Thyroid gland (tissue), 4 donors: Measurements from ENCODE around the gene AGT. TPM values are rescaled to one million over a fixed set of nuclear protein-coding genes. Genes with fewer than 3 reads are reported as not detected.
"Not testable (repeated sequence)": the region's sequence is repeated elsewhere in the genome, so short reads cannot be mapped to it uniquely, and the experiment has no call there.

ENCODE experiments used
- DNase-seq, 2 donors: peaks; one replicate each; pipeline ENCODE4 v3.0.0-alpha.2; 2019
- H3K27ac ChIP-seq, 3 donors: fragments of 200-600 bp; sonication (generic); 1 replicate in 2 of 3; 2 replicates in 1 of 3; pipeline ENCODE4 v1.5.1; 2016 to 2019; ENCODE audit warnings: mild to moderate bottlenecking in 1 of 3, moderate library complexity in 1 of 3
- H3K27me3 ChIP-seq: fragments of 200-600 bp; sonication (generic); one replicate; pipeline ENCODE4 v1.5.1; 2019
- H3K36me3 ChIP-seq, 2 donors: fragments of 200-600 bp; sonication (generic); one replicate each; pipeline ENCODE4 v1.5.1; 2016 to 2019
- H3K4me1 ChIP-seq, 2 donors: fragments of 200-600 bp; sonication (generic); one replicate each; pipeline ENCODE4 v1.5.1; 2017 to 2019
- H3K4me3 ChIP-seq, 3 donors: fragments of 200-600 bp; sonication (generic); replicated peaks in 1 of 3; 1 replicate in 2 of 3; 2 replicates in 1 of 3; pipeline ENCODE4 v1.5.1; 2016; ENCODE audit warnings: mild to moderate bottlenecking in 1 of 3
- H3K9me3 ChIP-seq: fragments of 200-600 bp; sonication (generic); one replicate; pipeline ENCODE4 v1.5.1; 2017
- CTCF ChIP-seq, 6 experiments: fragments of 200-600 bp in 3 of 6; fragments of 450-650 bp in 3 of 6; sonication (generic) in 3 of 6; IDR thresholded peaks; one replicate each; pipeline ENCODE4 v1.5.1; 2016 to 2019; ENCODE audit warnings: antibody characterized with exemption in 6 of 6, mild to moderate bottlenecking in 2 of 6, inconsistent platforms in 1 of 6, moderate library complexity in 1 of 6
- POLR2A ChIP-seq, 2 donors: fragments of 450-650 bp; IDR thresholded peaks; one replicate each; pipeline ENCODE4 v1.6.1; 2017; ENCODE audit warnings: antibody characterized with exemption in 2 of 2, mild to moderate bottlenecking in 2 of 2, moderate library complexity in 1 of 2
- WGBS, 2 donors: methylation state at CpG; one replicate each; pipeline ENCODE4 v1.1.5; 2017; 5-methylcytosine and 5-hydroxymethylcytosine counted together
- intact Hi-C: fragments of 100-400 bp; cut with DNase I; formaldehyde crosslinking; loops from one replicate; pipeline ENCODE4 v1.15.1; 2023
- total RNA-seq, 4 donors: library from RNA; depleted of rRNA; stranded (reverse); fragments of >200 nt; gene quantifications; one replicate each; pipeline ENCODE4 v1.2.3, GENCODE V29; 2016

AGT gene
- total RNA-seq, 4 donors from 2014 or later, result 4.0 to 14.4 (median 8.7) TPM

GRCh38 chr1:230669543-230669942 lies 44.4 kb downstream of the AGT start:
- H3K9me3 ChIP-seq, result no peaks in the 10 kb centered on the region
- no peaks in the 10 kb centered on the region for H3K27me3 ChIP-seq
- H3K36me3 ChIP-seq, result peaks cover 62 to 69% of the 10 kb centered on the region in 2 donors
- intact Hi-C loops, result no loop called here
- no peak for DNase-seq
- WGBS, 2 donors, result 92 to 93% methylated on average over 8 of the region's 8 CpGs
- TF ChIP-seq POLR2A (IDR thresholded peaks at IDR 0.05), result no peak
- no peak for TF ChIP-seq CTCF (IDR thresholded peaks at IDR 0.05)
- no peak overlapping the region for H3K4me3 ChIP-seq
- H3K4me1 ChIP-seq, result no peaks in the 10 kb centered on the region
- H3K27ac ChIP-seq, result no peak overlapping the region

- no peak overlapping the region for H3K4me3 ChIP-seq
- WGBS, 2 donors, result 95% methylated on average over 6 of the region's 6 CpGs
- TF ChIP-seq CTCF (IDR thresholded peaks at IDR 0.05) (no peak), POLR2A (IDR thresholded peaks at IDR 0.05) (no peak)
- no peaks in the 10 kb centered on the region for H3K27me3 ChIP-seq
- H3K27ac ChIP-seq, result no peak overlapping the region
- no peak for DNase-seq
- H3K4me1 ChIP-seq, result no peaks in the 10 kb centered on the region
- H3K36me3 ChIP-seq, result peaks cover 63 to 68% of the 10 kb centered on the region in 2 donors
- intact Hi-C loops, result no loop called here
- H3K9me3 ChIP-seq, result no peaks in the 10 kb centered on the region
Observed at GRCh38 chr1:230668227-230668626, 45.7 kb downstream of the AGT start.

GRCh38 chr1:230661976-230662375 lies 51.9 kb downstream of the AGT start:
- intact Hi-C loops, result no loop called here
- no peak overlapping the region for H3K27ac ChIP-seq
- no peaks in the 10 kb centered on the region for H3K9me3 ChIP-seq
- TF ChIP-seq POLR2A (IDR thresholded peaks at IDR 0.05) (no peak), CTCF (IDR thresholded peaks at IDR 0.05) (no peak)
- 90 to 92% methylated on average over 4 of the region's 4 CpGs for WGBS, 2 donors
- DNase-seq, result no peak
- H3K4me3 ChIP-seq, result no peak overlapping the region
- H3K4me1 ChIP-seq, result peaks cover 0 to 11% of the 10 kb centered on the region in 2 donors
- H3K27me3 ChIP-seq, result no peaks in the 10 kb centered on the region
- peaks cover 23 to 37% of the 10 kb centered on the region in 2 donors for H3K36me3 ChIP-seq

- TF ChIP-seq POLR2A (IDR thresholded peaks at IDR 0.05) (no peak), CTCF (IDR thresholded peaks at IDR 0.05) (no peak)
- Histone ChIP-seq H3K36me3 (peaks cover 10 to 18% of the 10 kb centered on the region in 2 donors), H3K4me3 (no peak overlapping the region), H3K9me3 (no peaks in the 10 kb centered on the region), H3K27me3 (no peaks in the 10 kb centered on the region), H3K4me1 (peaks cover 0 to 11% of the 10 kb centered on the region in 2 donors), H3K27ac (no peak overlapping the region)
- 80 to 91% methylated on average over 2 of the region's 2 CpGs for WGBS, 2 donors
- intact Hi-C loops, result no loop called here
- DNase-seq, result no peak
Observed at GRCh38 chr1:230658691-230659090, 55.2 kb downstream of the AGT start.

- DNase-seq, H3K9me3 ChIP-seq, intact Hi-C loops, H3K4me3 ChIP-seq, H3K27me3 ChIP-seq, H3K27ac ChIP-seq: not testable (repeated sequence)
- Histone ChIP-seq H3K4me1 (peaks cover 0 to 11% of the 10 kb centered on the region in 2 donors), H3K36me3 (peaks cover 10 to 18% of the 10 kb centered on the region in 2 donors)
- 50 to 100% methylated on average over 1 of the region's 1 CpG for WGBS, 2 donors
Observed at GRCh38 chr1:230658103-230658502, 55.8 kb downstream of the AGT start.

GRCh38 chr1:230656719-230657118 lies 57.2 kb downstream of the AGT start:
- H3K4me1 ChIP-seq, result peaks cover 0 to 11% of the 10 kb centered on the region in 2 donors
- 91 to 96% methylated on average over 1 of the region's 1 CpG for WGBS, 2 donors
- intact Hi-C loops, DNase-seq, H3K27me3 ChIP-seq, H3K27ac ChIP-seq, H3K4me3 ChIP-seq, H3K9me3 ChIP-seq: not testable (repeated sequence)
- H3K36me3 ChIP-seq, result peaks cover 10 to 18% of the 10 kb centered on the region in 2 donors

Other genes starting within 250 kb of the AGT start
- 10 to 100 TPM; 36.3 to 48.1 (median 37.5) TPM for gene COG2, start 71.6 kb downstream of the AGT start, total RNA-seq
- not detected for gene CAPN9, start 33.3 kb upstream of the AGT start, total RNA-seq
- gene C1orf198, start 154.4 kb upstream of the AGT start, total RNA-seq, result 100 to 1,000 TPM in 3 of 4 donors, 10 to 100 TPM in 1; 87.8 to 142 (median 124) TPM